Measurements from ENCODE around the gene ZNF146.

ZNF146 gene

DNA sequence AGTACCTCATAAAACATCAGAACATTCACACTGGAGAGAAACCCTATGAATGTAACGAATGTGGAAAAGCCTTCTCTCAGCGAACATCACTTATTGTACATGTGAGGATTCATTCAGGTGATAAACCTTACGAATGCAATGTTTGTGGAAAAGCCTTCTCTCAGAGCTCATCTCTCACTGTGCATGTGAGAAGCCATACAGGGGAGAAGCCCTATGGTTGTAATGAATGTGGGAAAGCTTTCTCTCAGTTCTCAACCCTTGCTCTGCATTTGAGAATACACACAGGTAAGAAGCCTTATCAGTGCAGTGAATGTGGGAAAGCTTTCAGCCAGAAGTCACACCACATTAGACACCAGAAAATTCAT lies 22.0 kb downstream of the ZNF146 start:
- TF ChIP-seq, protein P1, sequence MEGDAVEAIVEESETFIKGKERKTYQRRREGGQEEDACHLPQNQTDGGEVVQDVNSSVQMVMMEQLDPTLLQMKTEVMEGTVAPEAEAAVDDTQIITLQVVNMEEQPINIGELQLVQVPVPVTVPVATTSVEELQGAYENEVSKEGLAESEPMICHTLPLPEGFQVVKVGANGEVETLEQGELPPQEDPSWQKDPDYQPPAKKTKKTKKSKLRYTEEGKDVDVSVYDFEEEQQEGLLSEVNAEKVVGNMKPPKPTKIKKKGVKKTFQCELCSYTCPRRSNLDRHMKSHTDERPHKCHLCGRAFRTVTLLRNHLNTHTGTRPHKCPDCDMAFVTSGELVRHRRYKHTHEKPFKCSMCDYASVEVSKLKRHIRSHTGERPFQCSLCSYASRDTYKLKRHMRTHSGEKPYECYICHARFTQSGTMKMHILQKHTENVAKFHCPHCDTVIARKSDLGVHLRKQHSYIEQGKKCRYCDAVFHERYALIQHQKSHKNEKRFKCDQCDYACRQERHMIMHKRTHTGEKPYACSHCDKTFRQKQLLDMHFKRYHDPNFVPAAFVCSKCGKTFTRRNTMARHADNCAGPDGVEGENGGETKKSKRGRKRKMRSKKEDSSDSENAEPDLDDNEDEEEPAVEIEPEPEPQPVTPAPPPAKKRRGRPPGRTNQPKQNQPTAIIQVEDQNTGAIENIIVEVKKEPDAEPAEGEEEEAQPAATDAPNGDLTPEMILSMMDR (IDR thresholded peaks at IDR 0.05; ENCODE audit: insufficient read depth, missing control alignments) = no peak
- no peak for DNase-seq (ENCODE audit: insufficient read length, low spot score)
- FAIRE-seq = no peak

DNA sequence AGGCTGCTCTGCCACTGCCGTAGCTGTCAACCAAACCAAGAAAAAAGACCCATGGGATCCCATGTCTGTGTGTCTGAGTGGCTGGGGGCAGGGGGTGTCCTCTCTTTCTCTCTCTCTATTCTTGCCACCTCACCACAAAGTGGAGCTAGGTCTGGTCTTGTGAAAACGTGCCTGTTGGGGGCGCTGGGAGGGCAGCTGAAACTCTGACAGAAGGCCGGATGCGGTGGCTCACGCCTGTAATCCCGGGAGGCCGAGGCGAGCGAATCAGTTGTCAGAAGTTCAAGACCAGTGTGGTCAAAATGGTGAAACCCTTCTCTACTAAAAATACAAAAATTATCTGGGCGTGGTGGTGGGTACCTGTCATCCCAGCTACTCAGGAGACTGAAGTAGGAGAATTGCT lies 29.2 kb downstream of the ZNF146 start:
- no peak for DNase-seq (ENCODE audit: insufficient read length, low spot score)
- TF ChIP-seq, protein P1 (IDR thresholded peaks at IDR 0.05; ENCODE audit: insufficient read depth, missing control alignments) = no peak
- no peak for FAIRE-seq

DNA sequence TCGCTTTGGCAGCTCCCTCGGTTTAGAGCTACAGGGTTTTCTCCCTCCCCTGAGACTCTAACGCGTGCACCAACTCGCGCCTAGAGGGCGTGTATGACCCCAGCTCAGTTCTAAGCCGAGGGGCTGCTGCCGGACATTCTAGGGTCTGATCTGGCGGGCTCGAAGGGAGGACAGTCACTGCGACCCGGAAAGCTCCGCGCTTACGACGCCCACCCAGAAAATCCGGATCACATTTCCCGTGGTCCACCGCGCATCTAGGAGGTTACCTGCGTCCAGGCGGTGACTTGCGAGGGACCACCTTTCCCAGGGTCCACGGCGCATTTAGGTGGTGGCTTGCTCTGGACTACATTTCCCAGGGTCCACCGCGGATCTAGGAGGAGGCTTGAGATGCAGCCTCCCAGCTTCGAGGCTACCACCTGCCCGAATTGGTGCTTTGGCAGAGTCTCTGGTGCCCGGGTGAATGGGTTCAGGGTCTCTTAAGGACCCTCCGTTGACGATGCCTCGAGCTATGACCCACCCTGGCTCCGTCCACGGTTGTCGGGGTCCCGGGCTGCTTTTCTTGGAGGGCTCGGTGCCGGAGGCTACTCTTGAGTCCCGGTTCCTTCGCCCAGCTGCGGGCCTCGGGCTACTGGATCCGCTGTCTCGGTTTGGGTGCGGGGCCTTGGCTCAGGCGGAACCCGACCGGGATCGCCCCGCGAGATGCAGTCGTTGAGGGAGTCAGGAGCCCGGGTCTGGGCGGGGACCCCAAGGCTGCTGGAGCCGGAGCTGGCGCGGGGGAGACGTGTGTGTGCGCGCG lies 30.5 kb downstream of the ZNF146 start:
- DNase-seq (ENCODE audit: insufficient read length, low spot score) = peak; percentile 83
- FAIRE-seq = no peak
- TF ChIP-seq, protein P1 (IDR thresholded peaks at IDR 0.05; ENCODE audit: insufficient read depth, missing control alignments) = no peak

DNA sequence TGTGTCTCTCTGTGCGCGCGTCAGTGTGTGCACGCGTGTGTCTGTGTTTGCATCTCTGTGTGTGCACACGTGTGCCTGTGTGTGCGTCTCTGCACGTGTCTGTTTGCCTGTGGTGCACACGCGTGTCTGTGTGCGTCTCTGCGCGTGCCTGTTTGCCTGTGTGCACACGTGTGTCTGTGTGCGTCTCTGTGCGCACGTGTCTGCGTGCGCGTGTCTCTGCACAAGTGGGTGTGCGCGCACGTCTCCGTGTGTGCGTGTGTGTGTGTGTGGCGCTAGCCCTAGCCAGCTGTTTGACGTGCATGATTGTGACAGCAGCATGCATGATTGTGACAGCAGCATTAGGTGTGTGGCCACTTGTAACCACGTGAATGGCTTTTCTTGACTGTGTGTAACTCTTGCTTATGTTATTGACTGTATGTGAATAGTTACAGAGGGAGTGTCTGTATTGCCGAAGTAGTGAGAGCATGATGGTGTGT lies 31.1 kb downstream of the ZNF146 start:
- TF ChIP-seq, protein P1 (IDR thresholded peaks at IDR 0.05; ENCODE audit: insufficient read depth, missing control alignments) = no peak
- FAIRE-seq (peak; percentile 32), DNase-seq (ENCODE audit: insufficient read length, low spot score) (no peak)

DNA sequence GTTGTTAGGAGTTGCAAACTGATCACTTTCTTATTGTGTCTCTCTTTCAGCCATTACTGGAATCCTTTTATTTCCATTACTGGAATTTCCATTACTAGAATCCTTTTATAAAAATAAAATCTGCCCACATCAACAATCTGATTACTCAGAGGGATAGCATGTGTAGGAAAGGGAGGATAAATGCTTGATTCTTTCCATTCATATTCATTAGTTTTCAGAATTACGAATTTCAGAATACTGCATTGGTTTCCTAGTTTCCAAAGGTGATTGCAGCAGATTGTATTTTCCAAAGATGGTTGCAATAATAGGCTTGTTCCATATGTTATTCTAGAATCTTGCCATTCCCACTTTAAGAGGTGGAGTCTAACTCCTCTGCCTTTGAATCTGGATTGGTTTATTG lies 37.1 kb downstream of the ZNF146 start:
- DNase-seq (ENCODE audit: insufficient read length, low spot score) = no peak
- TF ChIP-seq, protein P1 (IDR thresholded peaks at IDR 0.05; ENCODE audit: insufficient read depth, missing control alignments) = no peak
- peak; percentile 63 for FAIRE-seq

DNA sequence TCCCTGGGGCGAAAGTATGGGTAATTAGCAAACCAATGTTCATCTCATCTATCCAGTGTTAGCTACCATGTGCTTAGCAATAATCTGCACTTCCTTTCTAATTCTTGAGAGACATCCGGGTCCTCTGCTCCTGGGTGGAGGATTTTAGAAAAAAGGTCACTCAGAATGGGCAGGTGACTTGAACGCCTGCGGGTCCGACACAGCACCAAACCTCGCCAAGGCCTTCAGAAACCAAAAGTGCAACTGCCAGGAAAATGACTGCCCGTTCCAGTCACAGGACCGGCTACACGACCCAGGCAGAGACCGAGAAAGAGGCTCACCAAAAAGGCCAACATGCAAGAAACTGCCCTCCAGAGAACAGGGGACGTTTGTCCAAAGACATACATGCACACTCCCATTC lies 39.9 kb downstream of the ZNF146 start:
- FAIRE-seq (no peak), DNase-seq (ENCODE audit: insufficient read length, low spot score) (no peak)

DNA sequence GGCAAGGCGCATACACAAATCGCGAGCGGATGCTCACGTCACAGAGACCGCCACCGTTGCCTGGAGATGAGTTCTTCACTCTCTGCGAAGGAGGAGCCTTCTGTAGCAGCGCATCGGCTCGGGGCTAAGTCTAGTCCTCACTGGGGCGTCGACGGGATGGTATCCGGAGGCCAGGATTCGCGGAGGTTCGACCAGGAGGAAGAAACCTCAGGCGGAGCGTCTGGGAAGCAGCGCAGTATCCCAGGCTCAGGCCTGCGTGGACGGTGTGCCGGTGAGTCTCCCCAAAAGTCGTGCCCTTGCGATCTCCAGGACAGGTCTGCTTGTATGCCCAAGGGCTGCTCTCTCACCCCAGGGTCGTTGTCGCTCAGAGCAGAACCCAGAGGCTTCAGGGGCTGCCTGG lies 40.4 kb downstream of the ZNF146 start:
- FAIRE-seq (no peak), DNase-seq (ENCODE audit: insufficient read length, low spot score) (no peak)
- TF ChIP-seq, protein P1 (IDR thresholded peaks at IDR 0.05; ENCODE audit: insufficient read depth, missing control alignments) = no peak

More for the DNA sequence above, 39.9 kb downstream of the ZNF146 start:
- TF ChIP-seq, protein P1 (IDR thresholded peaks at IDR 0.05; ENCODE audit: insufficient read depth, missing control alignments) = no peak
